Right forelimb (tissue), 1 donor: ENCODE data around the gene OR8B2.
"Not testable (repeated sequence)": the region's sequence is repeated elsewhere in the genome, so short reads cannot be mapped to it uniquely, and the experiment has no call there.

ENCODE experiments used
- DNase-seq: peaks from one replicate; pipeline ENCODE4 v3.0.0-alpha.2; 2018

The OR8B2 gene

GRCh38 chr11:124384399-124384798 is at the start of gene OR8B2:
Gene OR8B2 (minus strand): TSS chr11:124384499. CDS start chr11:124383343, 1,156 bp downstream.
- no peak for DNase-seq

GRCh38 chr11:124429599-124429998 is 45.3 kb upstream of the OR8B2 start:
- no peak for DNase-seq

GRCh38 chr11:124424384-124424921 is 40.2 kb upstream of the OR8B2 start, which contains the start of gene OR8B4:
Gene OR8B4 (minus strand): TSS chr11:124424871. CDS start chr11:124424871, 0 bp downstream.
- DNase-seq = no peak

- no peak for DNase-seq
These were observed 36.7 kb upstream of the OR8B2 start for GRCh38 chr11:124421043-124421442.

- DNase-seq = no peak
These were observed 31.1 kb upstream of the OR8B2 start for GRCh38 chr11:124415356-124415923.

GRCh38 chr11:124409906-124410305 is 25.6 kb upstream of the OR8B2 start:
- DNase-seq = no peak

- no peak for DNase-seq
These were observed 21.3 kb upstream of the OR8B2 start for GRCh38 chr11:124405581-124405980.

- DNase-seq = not testable (repeated sequence)
These were observed 18.9 kb upstream of the OR8B2 start for GRCh38 chr11:124403186-124403585.

- DNase-seq = peak; percentile 62
These were observed 18.1 kb upstream of the OR8B2 start for GRCh38 chr11:124402326-124402922.

GRCh38 chr11:124398924-124399323 is 14.6 kb upstream of the OR8B2 start, which contains the start of gene OR8B3:
Gene OR8B3 (minus strand): TSS chr11:124399024. CDS start chr11:124397351, 1,673 bp downstream.
- DNase-seq = no peak

GRCh38 chr11:124396847-124397246 is 12.5 kb upstream of the OR8B2 start:
- DNase-seq = not testable (repeated sequence)

- DNase-seq = no peak
These were observed 10.1 kb upstream of the OR8B2 start for GRCh38 chr11:124394408-124394807.

- not testable (repeated sequence) for DNase-seq
These were observed 1.4 kb downstream of the OR8B2 start for GRCh38 chr11:124382857-124383256.

GRCh38 chr11:124380585-124380984 is 3.7 kb downstream of the OR8B2 start:
- no peak for DNase-seq

GRCh38 chr11:124376280-124376679 is 8.0 kb downstream of the OR8B2 start:
- DNase-seq = no peak

GRCh38 chr11:124359566-124359965 is 24.7 kb downstream of the OR8B2 start:
- no peak for DNase-seq

- no peak for DNase-seq
These were observed 37.9 kb downstream of the OR8B2 start for GRCh38 chr11:124346311-124346955.

GRCh38 chr11:124344346-124344745 is 40.0 kb downstream of the OR8B2 start:
- DNase-seq = no peak

- no peak for DNase-seq
These were observed 44.2 kb downstream of the OR8B2 start for GRCh38 chr11:124340142-124340447.

- no peak for DNase-seq
These were observed 44.7 kb downstream of the OR8B2 start for GRCh38 chr11:124339396-124340141.
